ENCODE results near the gene ATP10D.

DNA sequence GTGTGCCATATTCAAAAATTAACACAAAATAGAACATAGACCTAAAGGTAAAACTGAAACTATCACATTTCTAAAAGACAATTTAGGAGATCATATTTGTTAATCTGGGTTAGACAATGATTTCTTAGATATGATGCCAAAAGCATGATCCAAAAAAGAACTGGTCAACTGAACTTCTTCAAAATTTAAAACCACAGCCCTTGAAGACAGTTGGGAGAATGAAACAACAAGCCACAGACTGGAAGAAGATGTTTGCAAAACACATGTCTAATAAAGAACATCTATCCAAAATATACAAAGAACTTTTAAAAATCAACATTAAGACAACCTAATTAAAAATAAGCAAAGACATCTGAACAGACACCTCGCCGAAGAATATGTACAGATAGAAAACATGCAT, 41.0 kb upstream of the ATP10D start:
- no peak for TF ChIP-seq POLR2A (IDR thresholded peaks at IDR 0.05)
- TF ChIP-seq, protein P1, sequence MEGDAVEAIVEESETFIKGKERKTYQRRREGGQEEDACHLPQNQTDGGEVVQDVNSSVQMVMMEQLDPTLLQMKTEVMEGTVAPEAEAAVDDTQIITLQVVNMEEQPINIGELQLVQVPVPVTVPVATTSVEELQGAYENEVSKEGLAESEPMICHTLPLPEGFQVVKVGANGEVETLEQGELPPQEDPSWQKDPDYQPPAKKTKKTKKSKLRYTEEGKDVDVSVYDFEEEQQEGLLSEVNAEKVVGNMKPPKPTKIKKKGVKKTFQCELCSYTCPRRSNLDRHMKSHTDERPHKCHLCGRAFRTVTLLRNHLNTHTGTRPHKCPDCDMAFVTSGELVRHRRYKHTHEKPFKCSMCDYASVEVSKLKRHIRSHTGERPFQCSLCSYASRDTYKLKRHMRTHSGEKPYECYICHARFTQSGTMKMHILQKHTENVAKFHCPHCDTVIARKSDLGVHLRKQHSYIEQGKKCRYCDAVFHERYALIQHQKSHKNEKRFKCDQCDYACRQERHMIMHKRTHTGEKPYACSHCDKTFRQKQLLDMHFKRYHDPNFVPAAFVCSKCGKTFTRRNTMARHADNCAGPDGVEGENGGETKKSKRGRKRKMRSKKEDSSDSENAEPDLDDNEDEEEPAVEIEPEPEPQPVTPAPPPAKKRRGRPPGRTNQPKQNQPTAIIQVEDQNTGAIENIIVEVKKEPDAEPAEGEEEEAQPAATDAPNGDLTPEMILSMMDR (IDR thresholded peaks at IDR 0.05): no peak

All from heart left ventricle (tissue), 13 donors.